PC-3 (cell line): ENCODE results near the gene TOR2A.

Experiments used
- CTCF ChIP-seq: fragments of 300-600 bp; sonication (generic); conservative IDR thresholded peaks from 2 replicates; pipeline ENCODE4 v1.5.1; 2017; ENCODE audit warnings: antibody characterized with exemption, low read depth, mild to moderate bottlenecking, low read length
- EZH2 ChIP-seq: fragments of 300-600 bp; sonication (generic); IDR thresholded peaks from one replicate; pipeline ENCODE4 v1.6.1; 2017; ENCODE audit warnings: antibody characterized with exemption, mild to moderate bottlenecking, low read length; ENCODE audit not compliant: unreplicated experiment

- TF ChIP-seq CTCF (no peak), EZH2 (no peak)
Measured at GRCh38 chr9:127686461-127687393, 48.4 kb downstream of the TOR2A start.
